ENCODE results near the gene PCDHGB5. TPM values are rescaled to one million over a fixed set of nuclear protein-coding genes. Genes with fewer than 3 reads are reported as not detected.
"Not testable (repeated sequence)": the region's sequence is repeated elsewhere in the genome, so short reads cannot be mapped to it uniquely, and the experiment has no call there.

Gene PCDHGB5
- total and polyA plus RNA-seq, 5 donors from 2014 or later = 0.17 to 0.27 TPM; not detected in 3

- peaks cover 0 to 55% (median 8%) of the 10 kb centered on the region in 7 donors for H3K9me3 Mint-ChIP-seq
- H3K4me3 ChIP-seq (ENCODE audit: low read depth, low read length); ATAC-seq (ENCODE audit: low read depth in 2 of 2); H3K27ac ChIP-seq (ENCODE audit: insufficient read depth, low read length, poor library complexity, severe bottlenecking); H3K4me1 Mint-ChIP-seq; H3K36me3 Mint-ChIP-seq; DNase-seq; H3K27ac Mint-ChIP-seq; H3K36me3 ChIP-seq (ENCODE audit: control insufficient read depth, insufficient read depth, low read length); H3K4me1 ChIP-seq (ENCODE audit: control insufficient read depth, insufficient read depth, low read length, poor library complexity, severe bottlenecking): not testable (repeated sequence)
- peaks cover 41% of the 10 kb centered on the region for H3K27me3 Mint-ChIP-seq
- peaks cover 23% of the 10 kb centered on the region for H3K27me3 ChIP-seq (ENCODE audit: control insufficient read depth, insufficient read depth, low read length)
- H3K4me3 Mint-ChIP-seq = peak overlapping the region in 1 of 4 donors; percentile 32
- peaks cover 23 to 37% of the 10 kb centered on the region in 2 experiments for H3K9me3 ChIP-seq (ENCODE audit: control insufficient read depth in 2 of 2, low read length in 2 of 2)
Measured at GRCh38 chr5:141394401-141395187, 3.2 kb upstream of the PCDHGB5 start.

DNA sequence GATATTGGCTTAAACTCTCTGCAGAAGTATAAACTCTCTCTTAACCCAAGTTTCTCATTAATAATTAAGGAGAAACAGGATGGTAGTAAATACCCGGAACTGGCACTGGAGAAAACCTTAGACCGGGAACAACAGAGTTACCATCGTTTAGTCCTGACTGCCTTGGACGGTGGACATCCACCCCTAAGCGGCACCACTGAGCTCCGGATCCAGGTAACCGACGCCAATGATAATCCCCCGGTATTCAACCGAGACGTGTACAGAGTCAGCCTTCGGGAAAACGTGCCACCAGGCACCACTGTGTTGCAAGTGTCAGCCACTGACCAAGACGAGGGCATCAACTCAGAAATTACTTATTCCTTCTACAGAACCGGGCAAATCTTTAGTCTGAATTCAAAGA is 861 bp downstream of the PCDHGB5 start:
- Histone ChIP-seq H3K36me3 (ENCODE audit: control insufficient read depth, insufficient read depth, low read length) (no peaks in the 10 kb centered on the region), H3K27ac (ENCODE audit: insufficient read depth, low read length, poor library complexity, severe bottlenecking) (no peak overlapping the region), H3K27me3 (ENCODE audit: control insufficient read depth, insufficient read depth, low read length) (peaks cover 25% of the 10 kb centered on the region), H3K4me1 (ENCODE audit: control insufficient read depth, insufficient read depth, low read length, poor library complexity, severe bottlenecking) (no peaks in the 10 kb centered on the region), H3K9me3 (ENCODE audit: control insufficient read depth in 2 of 2, low read length in 2 of 2) (peaks cover 19 to 29% of the 10 kb centered on the region in 2 experiments), H3K4me3 (ENCODE audit: low read depth, low read length) (no peak overlapping the region)
- Mint-ChIP-seq H3K4me3 (peak overlapping the region in 1 of 4 donors; percentile 29), H3K4me1 (peaks cover 0 to 6% (median 0%) of the 10 kb centered on the region in 4 donors), H3K27ac (no peak overlapping the region), H3K27me3 (peaks cover 46% of the 10 kb centered on the region), H3K9me3 (peaks cover 0 to 39% (median 10%) of the 10 kb centered on the region in 7 donors), H3K36me3 (peaks cover 3% of the 10 kb centered on the region)
- DNase-seq (no peak), ATAC-seq (ENCODE audit: low read depth in 2 of 2) (no peak)

- Mint-ChIP-seq H3K9me3 (peaks cover 0 to 38% (median 10%) of the 10 kb centered on the region in 7 donors), H3K4me1 (peaks cover 0 to 6% (median 0%) of the 10 kb centered on the region in 4 donors), H3K36me3 (peaks cover 3% of the 10 kb centered on the region), H3K27me3 (peaks cover 51% of the 10 kb centered on the region), H3K4me3 (no peak overlapping the region), H3K27ac (no peak overlapping the region)
- DNase-seq = no peak
- peaks cover 20 to 29% of the 10 kb centered on the region in 2 experiments for H3K9me3 ChIP-seq (ENCODE audit: control insufficient read depth in 2 of 2, low read length in 2 of 2)
- H3K27ac ChIP-seq (ENCODE audit: insufficient read depth, low read length, poor library complexity, severe bottlenecking) = no peak overlapping the region
- no peak for ATAC-seq (ENCODE audit: low read depth in 2 of 2)
- H3K4me3 ChIP-seq (ENCODE audit: low read depth, low read length) = no peak overlapping the region
- peaks cover 21% of the 10 kb centered on the region for H3K27me3 ChIP-seq (ENCODE audit: control insufficient read depth, insufficient read depth, low read length)
- no peaks in the 10 kb centered on the region for H3K36me3 ChIP-seq (ENCODE audit: control insufficient read depth, insufficient read depth, low read length)
- H3K4me1 ChIP-seq (ENCODE audit: control insufficient read depth, insufficient read depth, low read length, poor library complexity, severe bottlenecking) = no peaks in the 10 kb centered on the region
Measured at GRCh38 chr5:141399555-141400258, 2.0 kb downstream of the PCDHGB5 start.

GRCh38 chr5:141402553-141403243 is 5.0 kb downstream of the PCDHGB5 start, which contains the start of gene PCDHGA9:
TSS of gene PCDHGA9 (plus strand) at chr5:141402778. CDS start at chr5:141402953, 175 bp downstream.
- peaks cover 24 to 35% of the 10 kb centered on the region in 2 experiments for H3K9me3 ChIP-seq (ENCODE audit: control insufficient read depth in 2 of 2, low read length in 2 of 2)
- Mint-ChIP-seq H3K4me1 (peaks cover 0 to 6% (median 0%) of the 10 kb centered on the region in 4 donors), H3K27me3 (peaks cover 60% of the 10 kb centered on the region), H3K36me3 (peaks cover 8% of the 10 kb centered on the region), H3K4me3 (peak within 1 kb of the TSS; percentile 27 to 52 (median 34)), H3K9me3 (peaks cover 0 to 29% (median 7%) of the 10 kb centered on the region in 7 donors), H3K27ac (no peak within 1 kb of the TSS)
- no peak for ATAC-seq (ENCODE audit: low read depth in 2 of 2)
- no peak within 1 kb of the TSS for H3K4me3 ChIP-seq (ENCODE audit: low read depth, low read length)
- no peak within 1 kb of the TSS for H3K27ac ChIP-seq (ENCODE audit: insufficient read depth, low read length, poor library complexity, severe bottlenecking)
- no peaks in the 10 kb centered on the region for H3K4me1 ChIP-seq (ENCODE audit: control insufficient read depth, insufficient read depth, low read length, poor library complexity, severe bottlenecking)
- DNase-seq = no peak
- H3K36me3 ChIP-seq (ENCODE audit: control insufficient read depth, insufficient read depth, low read length) = no peaks in the 10 kb centered on the region
- peaks cover 38% of the 10 kb centered on the region for H3K27me3 ChIP-seq (ENCODE audit: control insufficient read depth, insufficient read depth, low read length)

DNA sequence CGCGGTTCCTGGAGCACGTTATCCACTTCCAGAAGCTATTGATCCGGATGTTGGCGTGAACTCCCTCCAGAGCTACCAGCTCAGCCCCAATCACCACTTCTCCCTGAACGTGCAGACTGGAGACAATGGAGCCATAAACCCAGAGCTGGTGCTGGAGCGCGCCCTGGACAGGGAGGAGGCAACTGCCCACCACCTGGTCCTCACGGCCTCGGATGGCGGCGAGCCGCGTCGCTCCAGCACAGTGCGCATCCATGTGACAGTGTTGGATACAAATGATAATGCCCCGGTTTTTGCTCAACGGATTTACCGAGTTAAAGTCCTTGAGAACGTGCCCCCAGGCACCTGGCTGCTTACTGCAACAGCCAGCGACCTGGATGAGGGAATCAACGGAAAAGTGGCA is 5.6 kb downstream of the PCDHGB5 start:
- Mint-ChIP-seq H3K9me3 (peaks cover 0 to 34% (median 10%) of the 10 kb centered on the region in 7 donors), H3K4me1 (peaks cover 0 to 8% (median 0%) of the 10 kb centered on the region in 4 donors), H3K27me3 (peaks cover 64% of the 10 kb centered on the region), H3K27ac (no peak overlapping the region), H3K4me3 (peak overlapping the region in 1 of 4 donors; percentile 9), H3K36me3 (peaks cover 8% of the 10 kb centered on the region)
- peaks cover 38% of the 10 kb centered on the region for H3K27me3 ChIP-seq (ENCODE audit: control insufficient read depth, insufficient read depth, low read length)
- no peaks in the 10 kb centered on the region for H3K4me1 ChIP-seq (ENCODE audit: control insufficient read depth, insufficient read depth, low read length, poor library complexity, severe bottlenecking)
- H3K27ac ChIP-seq (ENCODE audit: insufficient read depth, low read length, poor library complexity, severe bottlenecking) = no peak overlapping the region
- no peak for ATAC-seq (ENCODE audit: low read depth in 2 of 2)
- H3K9me3 ChIP-seq (ENCODE audit: control insufficient read depth in 2 of 2, low read length in 2 of 2) = peaks cover 24 to 42% of the 10 kb centered on the region in 2 experiments
- no peaks in the 10 kb centered on the region for H3K36me3 ChIP-seq (ENCODE audit: control insufficient read depth, insufficient read depth, low read length)
- no peak overlapping the region for H3K4me3 ChIP-seq (ENCODE audit: low read depth, low read length)
- no peak for DNase-seq

- Histone ChIP-seq H3K27me3 (ENCODE audit: control insufficient read depth, insufficient read depth, low read length) (peaks cover 39% of the 10 kb centered on the region), H3K9me3 (ENCODE audit: control insufficient read depth in 2 of 2, low read length in 2 of 2) (peaks cover 21 to 39% of the 10 kb centered on the region in 2 experiments)
- Mint-ChIP-seq H3K27me3 (peaks cover 81% of the 10 kb centered on the region), H3K36me3 (peaks cover 12% of the 10 kb centered on the region), H3K9me3 (peaks cover 0 to 40% (median 13%) of the 10 kb centered on the region in 7 donors), H3K4me3 (peak within 1 kb of the TSS in 3 of 4 donors; percentile 31 to 58 (median 50))
- DNase-seq (peak in 1 of 3 donors; percentile 32), ATAC-seq (ENCODE audit: low read depth in 2 of 2) (peak in 1 of 2 donors; percentile 24)
- H3K4me1 ChIP-seq (ENCODE audit: control insufficient read depth, insufficient read depth, low read length, poor library complexity, severe bottlenecking); H3K4me3 ChIP-seq (ENCODE audit: low read depth, low read length); H3K36me3 ChIP-seq (ENCODE audit: control insufficient read depth, insufficient read depth, low read length); H3K27ac ChIP-seq (ENCODE audit: insufficient read depth, low read length, poor library complexity, severe bottlenecking); H3K27ac Mint-ChIP-seq; H3K4me1 Mint-ChIP-seq: not testable (repeated sequence)
Measured at GRCh38 chr5:141407790-141408505, 10.2 kb downstream of the PCDHGB5 start, which contains the start of gene PCDHGB6. TSS of gene PCDHGB6 (plus strand) at chr5:141408021. CDS start at chr5:141408203, 182 bp downstream.
